EH (cell line): ENCODE measurements around the gene SMR3B.

Experiments used
- DNase-seq: peaks from one replicate; pipeline ENCODE4 v3.0.0-alpha.2; 2015; ENCODE audit warnings: low read depth

The SMR3B gene

GRCh38 chr4:70382691-70383181 is at the start of gene SMR3B:
SMR3B (plus strand) TSS chr4:70383131; CDS start chr4:70384511, 1,380 bp downstream.
- DNase-seq: no peak

- no peak for DNase-seq
These were observed 48.2 kb upstream of the SMR3B start, which contains the start of gene CABS1 for GRCh38 chr4:70334681-70335080. CABS1 (plus strand) TSS chr4:70334981; CDS start chr4:70335040, 59 bp downstream.

- no peak for DNase-seq
These were observed 46.9 kb upstream of the SMR3B start for GRCh38 chr4:70336043-70336442.

GRCh38 chr4:70337886-70338420 is 45.0 kb upstream of the SMR3B start:
- no peak for DNase-seq

GRCh38 chr4:70356185-70356584 is 26.7 kb upstream of the SMR3B start:
- DNase-seq: no peak

GRCh38 chr4:70359115-70359661 is 23.7 kb upstream of the SMR3B start:
- DNase-seq: no peak

- no peak for DNase-seq
These were observed 22.5 kb upstream of the SMR3B start, which contains the start of gene SMR3A for GRCh38 chr4:70360460-70360859. SMR3A (plus strand) TSS chr4:70360760; CDS start chr4:70362116, 1,356 bp downstream.

- no peak for DNase-seq
These were observed 18.9 kb upstream of the SMR3B start for GRCh38 chr4:70364002-70364401.

- DNase-seq: no peak
These were observed 17.5 kb upstream of the SMR3B start for GRCh38 chr4:70365479-70365878.

GRCh38 chr4:70367813-70368212 is 15.1 kb upstream of the SMR3B start:
- no peak for DNase-seq

- no peak for DNase-seq
These were observed 10.9 kb upstream of the SMR3B start for GRCh38 chr4:70371987-70372386.

- no peak for DNase-seq
These were observed 10.2 kb upstream of the SMR3B start for GRCh38 chr4:70372760-70373159.

GRCh38 chr4:70380578-70380977 is 2.4 kb upstream of the SMR3B start:
- no peak for DNase-seq

- no peak for DNase-seq
These were observed 9.3 kb downstream of the SMR3B start for GRCh38 chr4:70392057-70392776.

- DNase-seq: no peak
These were observed 14.6 kb downstream of the SMR3B start, which contains the start of gene OPRPN for GRCh38 chr4:70397580-70397979. OPRPN (plus strand) TSS chr4:70397940; CDS start chr4:70399286, 1,346 bp downstream.

- DNase-seq: no peak
These were observed 16.4 kb downstream of the SMR3B start for GRCh38 chr4:70399319-70399718.

GRCh38 chr4:70402762-70403161 is 19.8 kb downstream of the SMR3B start:
- DNase-seq: no peak

GRCh38 chr4:70405765-70406164 is 22.8 kb downstream of the SMR3B start:
- DNase-seq: no peak

- no peak for DNase-seq
These were observed 42.4 kb downstream of the SMR3B start for GRCh38 chr4:70425306-70425705.

- DNase-seq: no peak
These were observed 43.9 kb downstream of the SMR3B start for GRCh38 chr4:70426789-70427188.

GRCh38 chr4:70437197-70437596 is 54.3 kb downstream of the SMR3B start:
- DNase-seq: no peak
